HG02943 (cell line): ENCODE data around the gene ZNF469.

Experiments
- ATAC-seq: cut with Tn5 transposase; IDR thresholded peaks from one replicate; pipeline ENCODE4 v1.9.1; 2021; ENCODE audit warnings: mild to moderate bottlenecking, low read depth, moderate library complexity; ENCODE audit not compliant: unreplicated experiment

Gene ZNF469

DNA sequence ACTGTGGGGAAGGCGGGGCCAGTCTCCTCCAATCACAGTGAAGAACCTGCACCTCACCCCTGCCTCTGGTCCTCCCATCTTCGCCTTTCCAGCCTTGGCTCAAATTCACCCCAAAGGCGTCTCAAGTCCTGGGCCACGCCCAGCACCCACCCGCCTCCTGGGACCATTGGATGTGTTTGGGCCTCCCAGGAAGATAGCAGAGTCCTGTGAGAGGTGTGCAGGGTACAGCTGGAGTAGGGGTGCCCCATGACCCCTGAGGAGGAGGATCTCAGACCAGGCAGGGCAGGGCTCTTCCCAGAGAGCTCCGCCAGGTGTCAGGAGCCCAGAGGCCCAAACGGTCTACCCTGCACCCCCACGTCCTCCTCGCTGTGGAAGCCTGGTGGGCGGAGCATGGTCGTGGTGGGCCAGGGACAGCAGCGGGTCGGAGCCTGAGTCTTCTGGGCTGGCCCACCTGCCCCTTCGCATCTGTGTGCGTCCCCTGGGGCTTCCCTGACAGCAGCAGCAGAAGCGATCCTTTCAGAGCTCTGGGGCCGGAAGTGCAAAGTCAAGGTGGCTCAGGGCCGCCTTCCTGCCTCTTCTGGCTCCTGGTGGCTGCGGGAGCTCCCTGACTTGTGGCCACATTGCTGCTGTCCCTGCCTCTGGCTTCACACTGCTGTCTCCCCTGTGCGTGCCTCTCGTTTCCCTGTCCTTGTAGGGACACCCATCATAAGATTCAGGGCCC, 34.9 kb upstream of the ZNF469 start:
- no peak for ATAC-seq

DNA sequence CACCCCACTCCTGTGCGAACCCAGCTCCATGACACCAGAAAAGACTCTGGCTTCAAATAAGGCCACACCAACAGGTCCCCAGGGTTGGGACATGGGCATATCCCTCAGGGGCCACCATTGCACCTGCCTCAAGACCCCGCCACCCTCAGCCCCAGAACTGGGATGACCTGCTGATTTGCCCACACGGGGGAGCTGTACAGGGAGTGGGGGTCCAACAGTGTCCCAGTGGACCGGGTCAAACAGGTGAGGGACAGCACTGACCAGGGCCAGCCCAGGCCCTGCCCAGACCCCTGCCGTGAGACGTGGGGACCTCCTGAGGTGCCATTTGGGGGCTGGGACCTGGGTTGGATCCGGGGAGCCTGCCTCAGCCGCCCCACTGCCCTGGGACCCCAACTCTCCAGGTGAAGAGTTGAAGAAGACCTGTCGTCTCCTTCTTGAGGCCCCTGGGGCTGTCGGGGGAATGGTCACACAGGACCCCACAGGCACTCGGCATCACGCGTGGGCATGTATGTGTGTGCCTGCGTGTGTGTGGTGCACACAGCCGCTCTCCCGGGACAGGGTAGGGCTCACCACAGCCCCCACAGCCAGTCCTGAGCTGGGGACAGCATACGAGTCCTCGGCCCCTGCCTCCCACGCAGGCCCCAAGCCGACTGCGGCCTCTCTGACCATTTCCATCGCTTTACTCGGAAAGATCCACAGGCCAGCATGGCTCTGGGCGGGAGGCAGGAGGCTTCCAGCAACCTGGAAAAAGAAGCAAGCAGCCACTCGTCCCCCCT, 34.2 kb upstream of the ZNF469 start:
- ATAC-seq: no peak

DNA sequence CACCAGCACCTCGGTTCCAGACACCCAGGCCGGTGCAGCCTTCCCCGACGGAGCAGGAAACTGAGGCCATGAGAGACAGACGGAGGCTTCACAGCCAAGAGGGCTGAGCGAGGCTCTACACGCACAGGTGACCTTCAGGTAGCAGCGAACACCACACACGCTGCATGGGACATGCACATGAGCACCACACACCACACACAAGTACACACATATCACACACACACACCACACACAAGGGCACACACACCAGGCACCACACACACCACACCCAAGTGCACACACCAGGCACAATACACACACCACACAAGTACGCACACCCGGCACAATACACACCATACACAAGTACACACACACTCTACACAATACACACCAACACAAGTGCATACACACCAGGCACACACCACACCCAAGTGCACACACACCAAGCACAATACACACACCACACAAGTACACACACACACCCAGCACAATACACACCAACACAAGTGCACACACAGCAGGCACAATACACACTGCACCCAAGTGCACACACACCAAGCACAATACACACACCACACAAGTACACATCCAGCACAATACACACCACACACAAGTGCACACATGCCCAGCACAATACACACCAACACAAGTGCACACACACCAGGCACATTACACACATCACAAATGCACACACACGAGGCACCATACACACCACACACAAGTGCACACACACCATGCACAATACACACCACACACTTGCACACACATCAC, 33.4 kb upstream of the ZNF469 start:
- ATAC-seq: no peak

DNA sequence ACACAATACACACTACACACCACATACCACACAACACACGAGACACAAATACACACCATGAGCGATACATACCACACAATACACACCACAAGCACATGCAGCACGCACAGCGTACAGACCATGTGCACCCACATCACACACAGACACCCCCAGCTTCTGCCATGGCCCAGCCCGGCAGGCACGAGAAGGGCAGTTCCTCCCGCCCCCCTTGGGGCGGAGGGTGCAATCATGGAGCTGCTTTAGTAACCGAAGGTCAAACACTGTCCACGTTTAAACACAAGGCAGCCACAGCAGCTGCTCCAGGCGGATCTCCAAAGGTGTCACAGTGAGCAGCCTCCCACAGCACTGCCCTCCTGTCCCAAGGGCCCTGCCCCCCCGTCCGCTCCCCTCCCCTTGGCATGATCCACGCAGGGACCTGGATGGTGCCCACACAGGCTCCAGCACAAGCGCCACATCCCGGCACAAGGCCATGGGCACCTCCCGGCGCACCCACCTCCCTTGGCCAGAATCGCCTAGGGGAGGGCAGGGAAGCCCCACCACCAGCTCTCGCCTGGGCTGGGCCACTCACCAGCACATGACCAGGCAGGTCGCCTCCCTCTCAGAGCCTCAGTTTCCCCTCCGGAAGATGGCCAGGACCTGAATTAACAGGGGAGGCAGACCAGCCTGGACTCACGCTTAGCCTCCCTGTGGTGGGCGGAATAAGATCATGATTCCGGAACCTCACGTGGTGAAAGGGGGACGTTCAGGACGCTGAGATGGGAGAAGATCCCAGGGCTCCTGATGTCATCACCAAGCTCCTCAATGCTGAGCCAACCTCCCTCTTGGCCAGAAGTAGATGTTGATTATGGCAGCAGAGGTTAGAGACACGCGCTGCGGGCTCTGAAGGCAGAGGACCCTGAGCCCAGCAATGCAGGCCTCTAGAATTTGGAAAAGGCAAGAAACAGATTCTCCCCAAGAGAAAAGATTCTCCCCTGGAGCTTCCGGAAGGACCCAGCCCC, 32.6 kb upstream of the ZNF469 start:
- ATAC-seq: no peak

DNA sequence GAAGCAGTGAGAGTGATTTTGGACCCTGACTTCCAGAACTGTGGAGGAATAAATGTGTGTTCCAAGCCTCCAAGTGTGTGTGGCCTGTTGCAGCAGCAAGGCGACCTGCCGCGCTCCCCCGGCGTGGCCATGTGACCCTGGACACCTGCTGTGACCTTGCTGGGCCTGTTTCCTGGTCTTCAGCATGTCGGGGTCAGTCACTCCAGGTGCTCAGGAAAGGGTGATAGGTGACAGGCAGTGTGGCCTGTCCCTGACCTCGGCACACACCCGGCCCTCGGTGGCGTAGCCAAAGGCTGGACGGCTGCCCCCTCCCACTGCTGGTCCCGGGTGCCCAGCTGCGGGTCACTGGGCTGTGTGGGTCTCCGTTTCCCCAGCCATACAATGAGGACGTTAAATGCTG, 31.8 kb upstream of the ZNF469 start:
- no peak for ATAC-seq

DNA sequence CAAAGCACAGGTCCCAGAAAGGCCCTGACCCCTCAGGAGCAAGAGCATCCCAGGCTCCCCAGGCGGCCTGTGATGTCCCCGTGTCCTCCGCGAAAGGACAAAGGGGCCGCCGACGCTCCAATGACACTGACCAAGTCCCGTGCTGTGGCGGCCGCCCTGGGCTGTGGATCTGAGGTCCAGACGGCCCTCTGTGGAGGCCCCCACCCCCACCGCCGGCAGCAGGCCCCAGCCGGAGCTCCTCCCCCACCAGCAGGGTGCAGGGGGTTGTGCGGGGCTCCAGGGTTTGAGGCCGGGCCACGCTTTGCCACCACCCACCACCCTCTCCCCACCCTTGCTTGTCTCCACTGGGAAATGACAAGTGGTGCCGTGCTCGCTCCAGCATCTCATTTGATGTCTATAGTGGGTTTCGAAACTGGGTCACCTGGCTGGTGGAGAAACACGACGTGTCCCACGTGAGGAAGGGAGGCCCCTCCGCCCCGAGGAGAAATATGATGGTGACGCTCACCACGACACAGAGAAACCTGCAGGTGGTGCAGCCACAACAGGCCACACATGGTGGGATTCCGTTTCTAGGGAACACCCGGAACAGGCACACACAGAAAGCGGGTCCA, 31.2 kb upstream of the ZNF469 start:
- ATAC-seq: no peak

DNA sequence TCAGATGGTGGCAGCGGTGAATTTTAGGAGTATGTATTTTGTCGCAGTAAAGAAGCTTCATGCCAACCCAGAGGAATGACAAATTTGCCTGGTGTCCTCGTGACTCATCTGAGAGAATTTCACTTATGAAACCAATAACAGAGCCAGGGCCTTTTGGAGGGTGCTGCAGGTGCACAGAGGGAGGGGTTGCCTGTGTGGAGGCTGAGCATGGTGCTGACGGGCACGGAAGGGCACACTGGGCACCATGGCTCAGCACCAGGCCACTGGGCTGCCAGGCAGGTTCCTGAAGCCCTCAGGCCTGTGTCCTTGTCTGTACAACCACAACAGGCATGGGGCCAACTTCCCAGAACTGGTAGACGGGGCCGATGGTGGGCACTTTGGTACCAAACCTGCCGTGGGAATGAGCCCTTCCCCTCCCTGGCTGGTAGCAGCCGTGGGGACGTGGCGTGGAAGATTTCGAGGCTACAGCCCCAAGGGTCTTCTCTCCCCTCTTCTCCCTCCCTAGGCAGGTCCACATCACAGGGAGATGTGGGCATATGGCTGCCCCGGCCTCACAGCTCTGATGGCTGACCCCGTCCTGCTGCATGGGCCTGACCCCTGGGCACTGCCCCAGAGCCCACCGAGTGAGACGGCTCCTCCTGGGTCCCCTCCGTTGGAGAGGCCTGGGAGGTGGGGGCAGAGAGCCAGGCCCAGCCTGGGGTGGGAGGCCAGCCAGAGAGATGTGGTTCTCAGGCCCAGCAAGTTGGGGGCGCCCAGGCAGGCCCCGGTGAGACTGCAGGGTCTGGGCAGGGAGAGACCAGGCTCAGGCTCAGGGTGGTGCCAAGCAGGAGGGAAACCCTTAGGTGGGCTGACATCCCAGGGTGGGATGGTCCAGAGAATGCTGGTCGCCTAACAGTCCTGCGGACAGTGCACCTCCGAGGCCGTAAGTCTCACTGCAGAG, 30.2 kb upstream of the ZNF469 start:
- ATAC-seq: no peak

DNA sequence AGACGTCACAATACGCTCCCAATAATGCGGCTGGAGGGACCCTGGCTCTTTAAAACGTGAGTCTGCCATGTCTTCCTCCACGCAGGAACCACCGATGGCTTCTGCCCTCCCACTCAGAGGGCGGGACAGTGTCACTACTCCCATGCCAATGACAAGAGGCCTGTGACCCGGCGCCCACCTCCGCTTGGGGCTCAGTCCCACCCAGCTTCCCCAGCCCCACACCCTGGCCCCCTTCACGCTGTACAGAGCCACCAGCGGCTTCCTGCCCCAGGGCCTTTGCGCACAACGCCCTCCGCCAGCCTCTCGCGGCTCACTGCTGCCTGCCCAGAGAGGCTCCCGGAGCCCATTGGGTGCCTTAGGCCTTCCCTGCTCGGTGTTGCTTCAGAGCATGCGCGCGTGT, 29.5 kb upstream of the ZNF469 start:
- ATAC-seq: no peak

DNA sequence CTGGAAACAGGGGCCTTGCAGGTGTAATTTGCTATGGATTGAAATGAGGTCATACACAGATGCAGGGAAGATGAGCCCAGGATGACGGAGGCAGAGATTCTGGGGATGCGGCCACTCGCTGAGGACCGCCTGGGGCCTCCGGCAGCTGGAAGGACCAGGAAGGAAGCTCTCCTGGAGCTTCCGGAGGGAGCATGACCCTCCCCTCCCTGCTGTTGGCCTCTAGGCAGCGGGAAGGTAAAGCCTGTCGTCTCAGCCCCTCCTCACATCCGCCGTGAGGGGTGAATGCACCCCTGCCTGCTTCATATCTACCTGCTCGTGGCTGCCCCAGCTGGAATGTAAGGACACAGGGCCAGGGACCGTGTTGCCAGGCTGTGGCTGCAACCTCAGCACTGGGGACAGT, 29.1 kb upstream of the ZNF469 start:
- ATAC-seq: no peak

DNA sequence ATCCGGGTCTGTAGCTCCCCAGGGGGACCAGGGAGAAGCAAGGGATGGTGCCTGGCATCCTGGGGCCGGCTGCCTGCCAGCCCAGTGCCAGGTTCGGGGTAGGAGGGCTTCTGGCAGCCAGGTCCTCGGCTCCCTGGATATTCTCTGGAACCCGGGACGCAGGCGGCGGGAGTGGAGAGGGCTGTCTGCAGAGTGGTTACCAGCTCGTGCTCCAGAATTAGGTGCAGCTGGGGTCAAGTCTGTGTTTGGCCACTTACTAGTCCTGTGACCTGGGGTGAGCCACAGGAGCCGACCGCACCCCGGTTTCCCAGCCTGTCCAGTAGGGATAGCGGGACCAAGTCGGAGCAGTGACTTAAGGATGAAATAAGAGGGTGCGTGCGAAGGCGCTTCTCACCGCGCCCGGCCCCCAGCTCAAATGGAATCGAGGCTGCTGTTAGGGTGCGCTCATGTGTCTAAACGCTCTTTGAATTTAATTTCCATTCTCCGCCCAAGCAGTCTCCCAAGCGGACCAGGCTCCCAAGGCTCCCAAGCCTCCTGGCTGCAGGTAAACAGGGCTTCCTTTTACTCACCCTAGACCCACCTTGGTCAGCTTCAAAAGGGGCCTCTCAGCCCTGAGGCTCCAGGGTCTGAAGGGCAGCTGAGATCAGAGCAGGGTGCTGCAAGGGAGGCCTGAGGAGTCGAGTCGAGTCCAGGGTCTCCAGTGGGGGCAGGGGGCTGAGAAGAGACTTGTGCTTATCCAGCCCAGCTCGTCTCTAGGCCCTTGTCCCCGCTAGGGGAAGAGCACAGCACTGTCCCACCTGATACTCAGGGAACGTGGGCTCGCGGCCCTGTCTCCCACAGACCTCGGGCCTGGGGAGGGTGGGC, 28.3 kb upstream of the ZNF469 start:
- ATAC-seq: no peak

DNA sequence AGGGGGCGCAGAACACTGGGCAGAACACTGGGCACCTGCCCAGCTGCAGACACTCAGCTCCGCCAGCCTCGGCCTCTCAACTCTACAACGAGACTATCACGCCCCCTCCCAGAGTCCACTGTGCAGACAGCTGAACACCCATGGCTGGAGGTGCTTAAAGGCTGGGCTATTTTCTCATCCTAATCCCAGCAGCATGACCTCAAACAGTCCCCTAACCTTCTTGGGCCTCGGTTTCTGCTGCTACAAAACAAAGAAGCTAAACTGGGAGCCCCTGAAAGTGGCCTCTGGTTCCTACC, 27.7 kb upstream of the ZNF469 start:
- no peak for ATAC-seq

DNA sequence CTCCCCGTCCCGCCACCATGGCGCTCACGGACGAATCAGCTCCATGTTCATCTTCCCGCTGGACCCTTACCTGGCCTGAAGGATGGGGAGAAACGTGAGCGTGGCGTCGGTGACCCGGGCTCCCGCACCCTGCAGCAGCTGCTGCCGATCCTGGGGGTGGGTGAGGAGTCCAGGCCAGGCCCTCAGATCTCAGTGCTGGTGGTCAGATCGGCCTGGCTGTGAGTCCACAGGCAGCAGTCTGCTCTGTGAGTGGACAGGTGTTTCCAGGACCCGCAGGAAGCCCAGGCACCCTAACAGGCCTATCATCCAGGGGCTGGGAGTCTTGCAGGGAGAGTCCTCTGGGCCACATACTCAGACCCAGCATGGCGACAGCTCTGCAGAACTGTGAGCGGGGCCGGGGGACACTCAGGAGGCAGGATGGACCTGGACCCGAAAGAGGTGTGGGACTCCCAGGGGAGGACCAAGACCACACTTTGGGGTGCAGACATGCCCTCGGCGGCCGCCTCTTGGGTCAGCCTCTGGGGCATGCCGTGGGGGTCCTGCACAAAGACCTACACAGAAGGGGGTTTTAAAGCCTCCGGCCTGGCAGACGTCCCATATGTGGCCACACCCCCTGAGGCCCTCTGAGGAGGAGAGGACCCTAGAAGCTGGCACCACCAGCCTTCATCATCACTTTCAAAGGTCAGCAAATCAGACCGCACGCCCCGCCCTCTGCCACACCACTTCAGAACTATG, 27.2 kb upstream of the ZNF469 start:
- ATAC-seq: no peak

DNA sequence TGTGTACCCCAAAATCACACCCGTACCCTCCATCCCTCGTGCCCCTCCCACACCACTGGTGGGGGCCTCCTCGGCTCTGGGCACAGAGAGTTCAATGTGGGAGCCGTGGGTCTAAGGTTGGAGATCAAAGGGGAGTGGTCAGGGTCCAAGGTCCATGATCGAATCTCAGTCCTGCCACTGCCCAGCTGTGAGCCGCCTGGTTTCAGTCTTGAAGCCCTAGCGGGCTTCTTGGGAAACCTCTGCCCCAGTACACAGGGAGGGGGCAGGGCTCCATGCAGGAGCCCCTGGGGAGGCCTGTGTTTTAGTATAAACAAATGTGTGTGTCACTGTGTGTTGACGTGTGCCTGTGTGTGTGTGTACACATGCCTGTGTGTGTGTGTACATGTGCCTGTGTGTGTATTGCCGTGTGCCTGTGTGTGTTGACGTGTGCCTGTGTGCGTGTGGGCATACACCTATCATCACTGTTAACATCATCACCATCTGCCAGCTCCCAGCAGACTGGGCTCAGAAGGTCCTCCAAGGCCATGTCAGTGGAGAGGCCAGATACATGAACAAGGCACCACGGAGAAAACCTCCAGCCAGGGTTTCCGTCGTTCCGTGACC, 26.5 kb upstream of the ZNF469 start:
- ATAC-seq: no peak

DNA sequence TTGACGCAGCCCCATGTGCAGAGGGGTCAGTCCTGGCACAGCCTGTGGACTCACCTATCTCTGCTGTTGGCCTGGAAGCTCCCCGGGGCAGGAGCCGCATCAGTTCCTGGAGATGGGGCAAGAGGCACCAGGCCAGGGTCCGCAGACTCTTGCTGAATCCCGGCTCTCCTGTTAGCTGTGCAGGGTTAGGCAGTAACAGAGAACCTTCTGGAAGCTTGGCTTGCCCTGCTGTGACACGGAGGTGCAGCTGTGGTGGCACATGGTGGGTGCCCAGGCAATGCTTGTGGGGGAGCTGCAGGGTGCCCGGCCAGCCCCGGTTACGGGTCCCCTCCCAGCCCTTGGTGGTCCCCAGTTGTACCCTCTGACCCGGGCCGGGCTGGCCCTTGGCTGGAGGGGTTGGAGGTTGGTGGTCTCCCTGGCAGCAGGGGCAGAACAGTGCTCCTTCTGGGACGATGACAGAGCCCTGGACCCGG, 26.0 kb upstream of the ZNF469 start:
- ATAC-seq: no peak

DNA sequence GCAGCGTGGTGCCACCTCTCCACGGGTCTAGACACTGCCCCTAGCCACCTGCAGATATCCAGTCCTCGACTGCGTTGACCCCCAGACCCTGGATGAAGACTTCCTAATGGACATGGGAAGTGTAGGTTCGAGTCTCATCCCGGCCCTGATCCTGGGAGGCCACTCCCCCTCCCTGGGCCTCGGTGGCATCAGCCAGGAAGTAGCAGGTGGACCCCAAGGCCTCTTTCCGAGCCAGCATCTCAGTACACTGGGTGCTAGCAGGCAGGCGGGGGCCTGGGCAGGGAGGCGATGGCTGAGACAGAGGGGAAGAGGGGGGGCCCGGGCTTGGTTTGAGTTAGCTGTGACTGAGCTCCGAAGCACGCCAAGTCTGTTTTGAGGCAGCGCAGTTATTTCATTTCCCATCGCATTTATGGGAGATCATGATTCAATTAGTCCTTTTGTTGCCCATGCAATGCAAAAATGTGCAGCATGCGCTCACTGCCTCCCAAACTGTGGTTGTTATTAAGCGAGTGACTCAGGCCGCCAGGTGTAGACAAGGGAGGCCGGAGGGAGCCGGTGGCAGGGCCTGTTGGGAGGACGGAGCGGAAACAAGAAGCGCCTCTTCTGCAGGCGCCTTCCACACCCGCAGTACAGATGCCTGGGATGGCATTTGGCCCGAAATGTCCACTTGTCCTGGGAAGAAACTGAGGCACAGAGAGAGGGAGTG, 25.3 kb upstream of the ZNF469 start:
- no peak for ATAC-seq

DNA sequence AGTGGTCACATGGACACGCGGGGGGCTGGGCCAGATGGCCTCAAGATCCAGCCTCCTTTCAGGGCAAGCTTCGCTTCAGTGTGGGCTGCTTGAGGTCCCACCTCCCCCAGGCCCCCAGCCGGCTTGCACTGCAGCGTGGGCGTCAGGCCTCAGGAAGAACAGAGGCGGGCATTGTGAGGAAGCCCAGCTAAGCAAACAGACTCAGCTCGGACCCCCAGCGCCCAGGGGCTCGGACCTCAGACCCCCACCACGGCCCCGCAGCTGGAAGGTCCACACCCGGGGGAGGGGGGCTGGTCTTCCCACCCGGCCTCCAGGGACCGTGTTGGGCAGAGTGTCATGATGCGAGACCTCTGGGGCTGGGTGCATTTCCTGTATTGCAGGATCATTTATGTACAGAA, 24.7 kb upstream of the ZNF469 start:
- ATAC-seq: no peak
